Dedifferentiated amniotic fluid mesenchymal stem cell (primary cell): Measurements from ENCODE around the gene TNFSF10.
"Not testable (repeated sequence)": the region's sequence is repeated elsewhere in the genome, so short reads cannot be mapped to it uniquely, and the experiment has no call there.

Source experiments
- DNase-seq: peaks from one replicate; pipeline ENCODE4 v3.0.0-alpha.2; 2016; ENCODE audit errors: extremely low spot score

The TNFSF10 gene

DNA sequence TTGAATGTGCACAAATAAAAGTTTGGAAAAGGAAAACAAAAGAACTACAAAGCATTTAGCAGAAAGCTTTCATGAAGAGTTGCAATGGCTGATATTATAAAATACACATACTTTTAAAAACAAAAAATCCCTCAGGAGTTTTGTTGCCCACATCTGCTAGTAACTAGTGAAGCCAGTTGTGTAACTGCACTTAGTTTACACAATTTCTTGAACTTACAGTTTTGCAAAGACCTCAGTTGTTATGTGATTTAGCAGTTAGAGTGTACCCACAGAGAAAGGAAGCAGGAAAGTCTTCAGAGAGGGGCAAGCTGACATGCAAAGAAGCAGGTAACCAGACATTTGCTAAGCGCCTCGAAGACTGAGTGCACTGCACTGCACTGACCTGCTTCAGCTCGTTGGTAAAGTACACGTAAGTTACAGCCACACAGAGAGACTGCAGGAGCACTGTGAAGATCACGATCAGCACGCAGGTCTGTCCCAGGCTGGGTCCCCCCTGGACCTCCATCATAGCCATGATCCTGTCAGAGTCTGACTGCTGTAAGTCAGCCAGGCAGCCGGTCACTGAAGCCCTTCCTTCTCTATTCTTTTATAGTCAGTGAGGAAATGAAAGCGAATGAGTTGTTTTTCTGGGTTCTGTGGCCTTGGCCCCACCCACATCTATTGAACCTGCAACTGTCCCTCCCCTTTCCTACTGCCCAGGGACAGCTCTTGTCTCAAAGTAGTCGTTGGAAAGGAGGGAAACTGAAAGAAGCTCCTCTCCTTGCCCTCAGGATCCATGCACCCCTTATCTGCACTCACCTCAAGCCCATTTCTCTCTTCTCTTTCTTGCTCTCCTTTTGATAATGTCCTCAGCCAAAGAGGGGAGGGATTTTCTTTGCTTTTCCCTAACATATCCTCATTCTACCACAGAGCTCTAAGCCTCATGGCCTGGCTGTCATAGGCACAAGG is at the start of gene TNFSF10:
TNFSF10 (minus strand) TSS at position 560 of the 948 bp plus-strand sequence; CDS start at position 514, 46 bp downstream.
- no peak for DNase-seq

DNA sequence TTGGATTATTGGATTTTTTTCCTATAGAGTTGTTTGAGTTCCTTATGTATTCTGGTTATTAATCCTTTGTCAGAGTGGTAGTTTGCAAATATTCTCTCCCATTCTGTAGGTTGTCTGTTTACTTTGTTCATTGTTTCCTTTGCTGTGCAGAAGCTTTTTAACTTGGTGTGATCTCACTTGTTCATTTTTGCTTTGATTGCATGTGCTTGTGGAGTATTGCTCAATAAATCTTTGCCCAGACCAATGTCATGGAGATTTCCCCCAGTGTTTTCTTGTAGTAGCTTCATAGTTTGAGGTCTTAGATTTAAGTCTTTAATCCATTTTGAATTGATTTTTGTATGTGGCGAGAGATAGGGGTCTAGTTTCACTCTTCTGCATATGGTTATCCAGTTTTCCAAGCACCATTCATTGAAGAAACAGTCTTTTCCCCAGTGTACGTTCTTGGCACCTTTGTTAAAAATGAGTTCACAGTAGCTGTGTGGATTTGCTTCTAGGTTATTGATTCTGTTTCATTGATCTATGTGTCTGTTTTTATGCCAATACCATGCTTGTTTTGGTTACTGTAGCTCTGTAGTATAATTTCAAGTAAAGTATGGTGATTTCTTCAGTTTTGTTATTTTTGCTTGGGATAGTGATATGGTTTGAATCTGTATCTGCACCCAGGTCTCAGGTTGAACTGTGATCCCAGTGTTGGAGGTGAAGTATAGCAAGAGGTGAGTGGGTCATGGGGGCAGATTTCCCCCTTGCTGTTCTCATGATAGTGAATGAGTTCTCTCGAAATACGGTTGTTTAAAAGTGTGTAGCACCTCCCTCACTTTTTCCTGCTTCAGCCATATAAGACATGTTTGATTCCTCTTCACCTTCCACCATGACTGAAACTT is 46.1 kb upstream of the TNFSF10 start:
- no peak for DNase-seq

- DNase-seq, result no peak
Measured at GRCh38 chr3:172568701-172569100, 45.5 kb upstream of the TNFSF10 start.

GRCh38 chr3:172566785-172567184 is 43.6 kb upstream of the TNFSF10 start:
- not testable (repeated sequence) for DNase-seq

GRCh38 chr3:172564499-172564898 is 41.3 kb upstream of the TNFSF10 start:
- no peak for DNase-seq

- no peak for DNase-seq
Measured at GRCh38 chr3:172562871-172563865, 39.9 kb upstream of the TNFSF10 start.

GRCh38 chr3:172561897-172562640 is 38.8 kb upstream of the TNFSF10 start:
- no peak for DNase-seq

- no peak for DNase-seq
Measured at GRCh38 chr3:172560586-172560985, 37.4 kb upstream of the TNFSF10 start.

- DNase-seq, result no peak
Measured at GRCh38 chr3:172560026-172560425, 36.8 kb upstream of the TNFSF10 start.

DNA sequence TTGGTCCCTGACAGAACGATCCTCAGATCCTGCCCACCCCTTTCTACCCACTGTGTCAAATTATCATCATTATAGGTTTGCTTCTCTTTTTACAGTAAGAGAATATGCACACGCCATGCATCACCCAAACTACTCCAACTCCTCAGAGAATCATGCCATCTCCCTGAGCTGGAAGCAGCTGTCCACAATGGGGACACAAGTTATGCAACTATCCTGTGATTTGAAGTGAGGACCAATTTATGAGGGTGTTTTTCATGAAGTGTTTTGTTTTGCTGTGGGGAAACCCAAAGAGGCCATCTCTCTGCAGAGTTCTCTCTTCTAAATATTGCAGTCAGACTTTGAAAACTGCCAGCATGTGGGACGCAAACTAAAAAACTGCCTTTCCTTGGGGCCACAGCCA is 35.8 kb upstream of the TNFSF10 start:
- no peak for DNase-seq

DNA sequence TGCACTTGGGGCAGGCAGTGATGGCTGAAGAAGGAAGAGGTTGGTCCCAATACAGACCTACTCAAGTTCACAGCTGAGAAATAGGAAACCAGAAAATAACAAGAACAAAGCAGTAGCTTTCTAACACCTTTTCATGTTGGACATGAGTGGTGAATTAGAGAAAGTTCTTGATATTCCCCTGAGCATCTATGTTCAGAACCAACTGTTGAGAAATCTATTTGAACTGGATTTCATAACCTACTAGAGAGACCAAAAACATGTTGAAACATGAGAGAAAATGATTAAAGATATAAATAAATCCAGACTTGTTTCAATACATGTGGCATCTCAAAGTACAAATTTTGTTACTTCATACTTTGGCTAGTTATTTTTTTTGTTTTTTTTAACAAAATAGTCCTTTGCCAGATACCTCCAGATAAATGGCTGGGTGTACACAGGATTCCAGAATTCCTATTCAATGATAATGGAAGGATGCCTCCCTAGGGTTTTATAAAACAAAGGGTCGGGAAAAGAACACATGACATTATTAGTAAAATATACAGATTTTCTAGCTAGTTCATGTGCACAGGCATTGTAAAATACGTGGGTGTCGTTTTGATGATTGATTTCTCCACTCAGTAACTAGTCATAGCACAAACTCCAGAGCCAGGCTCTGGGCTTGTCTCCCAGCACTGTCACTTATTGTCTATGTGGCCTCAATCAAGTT is 34.4 kb upstream of the TNFSF10 start:
- DNase-seq, result no peak

DNA sequence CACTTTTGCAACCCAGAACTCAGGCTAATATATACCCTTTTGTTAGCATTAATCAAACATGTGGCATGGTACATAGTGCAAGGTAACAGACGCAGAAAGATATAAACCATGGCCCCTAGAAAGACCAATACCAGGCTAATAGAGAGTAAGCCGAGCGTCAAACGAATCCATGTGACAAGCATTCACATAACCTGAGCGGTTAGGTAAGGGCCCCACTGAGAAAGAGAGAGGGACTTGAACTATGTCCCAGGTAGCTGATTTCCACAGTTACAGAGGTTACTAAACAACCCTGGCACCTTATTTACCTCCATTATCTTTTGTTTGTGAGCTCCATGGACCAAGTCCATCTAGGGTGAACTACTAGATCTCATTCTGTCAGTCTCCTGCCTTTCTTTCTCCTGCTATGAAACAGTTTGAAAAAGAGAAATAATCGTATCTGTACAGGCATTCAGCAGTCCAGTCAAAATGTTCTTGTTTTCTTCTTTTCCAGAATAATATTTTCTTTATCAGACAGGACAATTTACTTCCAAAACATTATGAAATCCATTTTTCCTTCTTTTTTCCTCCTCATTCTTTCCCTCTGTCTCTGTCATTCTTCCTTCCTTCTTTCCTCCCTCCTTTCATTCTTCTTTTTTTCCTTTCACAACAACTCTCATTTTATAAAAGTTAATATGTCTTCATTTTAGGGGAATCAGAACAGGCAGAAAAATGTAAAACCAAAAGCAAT is 30.5 kb upstream of the TNFSF10 start:
- DNase-seq, result no peak

- no peak for DNase-seq
Measured at GRCh38 chr3:172552607-172553006, 29.4 kb upstream of the TNFSF10 start.

DNA sequence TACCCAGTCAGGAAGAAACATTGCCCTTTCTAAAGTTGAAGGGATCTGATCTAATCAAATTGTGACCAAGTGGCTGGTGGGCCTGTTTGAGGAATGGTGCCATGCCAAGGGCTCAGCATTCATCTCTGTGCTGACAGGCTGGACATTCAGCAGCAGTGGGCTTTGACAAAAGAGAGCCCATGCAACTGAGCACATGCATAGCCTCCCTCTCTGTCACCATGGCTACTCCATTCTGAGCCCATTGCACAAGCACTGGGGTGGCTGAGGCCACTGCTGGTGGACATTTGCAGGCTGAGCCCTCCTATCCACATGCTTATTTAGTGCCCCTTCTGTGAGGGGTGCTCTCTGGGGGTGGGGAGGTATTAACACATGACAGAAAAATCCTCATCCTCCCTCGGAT is 28.6 kb upstream of the TNFSF10 start:
- no peak for DNase-seq

GRCh38 chr3:172550347-172550943 is 27.2 kb upstream of the TNFSF10 start:
- DNase-seq, result no peak

- DNase-seq, result no peak
Measured at GRCh38 chr3:172549144-172549543, 25.9 kb upstream of the TNFSF10 start.

DNA sequence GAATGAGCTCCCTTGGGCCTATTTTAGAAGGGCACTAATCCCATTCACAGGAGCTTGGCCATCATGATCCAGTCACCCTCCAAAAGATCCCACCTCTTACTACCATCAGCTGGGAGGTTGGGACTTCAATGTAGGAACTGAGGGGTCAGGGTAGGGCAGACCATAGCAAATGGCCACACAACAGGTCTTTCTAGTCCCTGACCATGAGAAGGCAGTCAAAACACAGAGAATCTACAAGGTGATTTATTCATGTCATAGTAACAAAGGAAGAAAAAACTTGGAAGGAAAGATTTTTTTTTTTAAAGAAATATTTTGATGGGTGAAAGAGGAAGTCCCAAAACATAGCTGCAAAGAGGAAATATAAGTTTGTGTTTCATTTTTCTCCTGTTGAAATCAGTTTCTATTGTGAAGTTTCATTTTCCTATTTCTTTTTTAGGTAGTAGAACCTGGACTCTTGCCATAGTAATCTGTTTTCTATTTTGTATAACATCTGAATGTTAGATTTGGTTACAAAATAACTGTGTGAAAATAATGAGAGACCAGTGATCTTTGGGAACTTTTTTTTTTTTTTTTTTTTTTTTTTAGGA is 23.5 kb upstream of the TNFSF10 start:
- DNase-seq, result no peak

GRCh38 chr3:172546105-172546504 is 22.9 kb upstream of the TNFSF10 start:
- no peak for DNase-seq
